SU-DHL-6 (cell line): ENCODE measurements around the gene OGFOD2.

ENCODE experiments used
- H2AFZ ChIP-seq: fragments of 200-600 bp; sonication (generic); 2 replicates; pipeline ENCODE4 v1.6.1; 2014; ENCODE audit warnings: low read depth, mild to moderate bottlenecking, moderate library complexity, mixed read lengths, antibody characterized with exemption, low read length; ENCODE audit not compliant: severe bottlenecking
- H3F3A ChIP-seq: fragments of 200-600 bp; shearing (Covaris generic); 2 replicates; pipeline ENCODE4 v1.6.0; 2016; ENCODE audit warnings: antibody characterized with exemption, mild to moderate bottlenecking; ENCODE audit not compliant: insufficient read depth
- H3K27ac ChIP-seq: fragments of 200-600 bp; sonication (generic); 2 replicates; pipeline ENCODE4 v1.5.1; 2016; ENCODE audit warnings: low read depth, mild to moderate bottlenecking, low read length, moderate library complexity, mixed read lengths
- H3K27me3 ChIP-seq: fragments of 200-600 bp; sonication (generic), shearing (Covaris generic); 2 replicates; pipeline ENCODE4 v1.6.0; 2014; ENCODE audit warnings: mild to moderate bottlenecking, low read length
- H3K36me3 ChIP-seq: fragments of 200-600 bp; sonication (generic); 2 replicates; pipeline ENCODE4 v1.6.1; 2014; ENCODE audit warnings: mild to moderate bottlenecking, low read length, mixed read lengths
- H3K4me2 ChIP-seq: fragments of 300-600, 200-600 bp; shearing (Covaris generic), sonication (generic); 2 replicates; pipeline ENCODE4 v1.6.0; 2014; ENCODE audit warnings: low read length, low read depth, mild to moderate bottlenecking; ENCODE audit not compliant: poor library complexity, severe bottlenecking
- H3K4me3 ChIP-seq: fragments of 200-600 bp; sonication (generic); 2 replicates; pipeline ENCODE4 v1.5.1; 2014; ENCODE audit warnings: antibody characterized with exemption, low read length, mild to moderate bottlenecking, mixed read lengths; ENCODE audit not compliant: insufficient read depth, poor library complexity, severe bottlenecking
- H3K79me2 ChIP-seq: fragments of 200-600 bp; sonication (generic); 2 replicates; pipeline ENCODE4 v1.6.1; 2014; ENCODE audit warnings: mild to moderate bottlenecking, low read length, moderate library complexity; ENCODE audit not compliant: insufficient read depth
- H3K9ac ChIP-seq: fragments of 200-600 bp; sonication (generic); 2 replicates; pipeline ENCODE4 v1.7.0; 2014; ENCODE audit warnings: mild to moderate bottlenecking, low read length
- H3K9me2 ChIP-seq: fragments of 200-600 bp; sonication (generic); replicated peaks from 2 replicates; pipeline ENCODE4 v1.6.1; 2014; ENCODE audit warnings: low read length; ENCODE audit not compliant: insufficient read depth
- H3K9me3 ChIP-seq: fragments of 200-600 bp; sonication (generic); 2 replicates; pipeline ENCODE4 v1.6.1; 2014; ENCODE audit warnings: low read length, mixed read lengths; ENCODE audit not compliant: insufficient read depth
- H4K20me1 ChIP-seq: fragments of 200-600 bp; sonication (generic); 2 replicates; pipeline ENCODE4 v1.6.1; 2014; ENCODE audit warnings: low read depth, mild to moderate bottlenecking, antibody characterized with exemption, low read length, moderate library complexity, mixed read lengths
- EZH2phosphoT487 ChIP-seq: fragments of 200-600 bp; sonication (generic), shearing (Covaris generic); conservative IDR thresholded peaks from 2 replicates; pipeline ENCODE4 v1.6.1; 2018; ENCODE audit warnings: mild to moderate bottlenecking, antibody characterized with exemption, low read length, moderate library complexity, mixed read lengths
- TF ChIP-seq, protein P1 (sequence below): fragments of 200-600 bp; sonication (generic); IDR thresholded peaks from one replicate; pipeline ENCODE4 v1.5.1; 2017; ENCODE audit warnings: antibody characterized with exemption, mild to moderate bottlenecking, low read length, moderate library complexity; ENCODE audit not compliant: insufficient read depth, poor library complexity, severe bottlenecking

The OGFOD2 gene

DNA sequence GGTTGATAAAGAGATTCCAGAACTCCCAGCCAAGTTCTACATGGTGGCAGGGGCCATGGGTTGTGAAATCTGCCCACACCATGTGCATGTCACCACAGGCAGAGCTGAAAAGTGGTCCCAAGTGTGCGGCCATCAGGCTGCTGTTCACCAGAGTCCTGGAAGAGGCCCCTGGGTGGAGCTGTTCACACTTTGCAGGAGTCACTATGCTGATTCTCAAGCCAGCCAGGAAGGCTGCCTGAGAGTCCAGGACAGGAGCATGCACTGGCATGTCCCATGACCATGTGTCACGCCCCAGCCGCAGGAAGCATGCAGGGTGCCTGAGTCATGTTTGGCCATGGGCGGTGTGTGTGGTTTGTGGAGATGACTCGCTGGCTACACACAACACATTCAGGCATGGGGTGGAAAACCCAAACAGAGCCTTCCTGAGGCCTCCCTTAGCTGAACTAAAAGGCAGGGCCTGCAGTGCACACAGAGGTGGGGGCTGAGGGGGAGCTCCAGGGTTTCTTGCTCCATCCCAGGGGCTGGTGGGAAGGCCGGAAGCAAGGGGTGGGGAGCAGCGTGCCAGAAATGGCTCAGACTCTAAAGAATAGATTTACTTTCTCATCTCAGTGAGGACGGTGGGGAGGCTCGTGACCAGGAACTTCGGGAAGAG, 28.2 kb upstream of the OGFOD2 start:
- no peak overlapping the region for H3K27ac ChIP-seq
- no peak overlapping the region for H2AFZ ChIP-seq
- H3K9me3 ChIP-seq = no peaks in the 10 kb centered on the region
- H3K9ac ChIP-seq = no peak overlapping the region
- no peak for TF ChIP-seq EZH2phosphoT487
- TF ChIP-seq, protein P1, sequence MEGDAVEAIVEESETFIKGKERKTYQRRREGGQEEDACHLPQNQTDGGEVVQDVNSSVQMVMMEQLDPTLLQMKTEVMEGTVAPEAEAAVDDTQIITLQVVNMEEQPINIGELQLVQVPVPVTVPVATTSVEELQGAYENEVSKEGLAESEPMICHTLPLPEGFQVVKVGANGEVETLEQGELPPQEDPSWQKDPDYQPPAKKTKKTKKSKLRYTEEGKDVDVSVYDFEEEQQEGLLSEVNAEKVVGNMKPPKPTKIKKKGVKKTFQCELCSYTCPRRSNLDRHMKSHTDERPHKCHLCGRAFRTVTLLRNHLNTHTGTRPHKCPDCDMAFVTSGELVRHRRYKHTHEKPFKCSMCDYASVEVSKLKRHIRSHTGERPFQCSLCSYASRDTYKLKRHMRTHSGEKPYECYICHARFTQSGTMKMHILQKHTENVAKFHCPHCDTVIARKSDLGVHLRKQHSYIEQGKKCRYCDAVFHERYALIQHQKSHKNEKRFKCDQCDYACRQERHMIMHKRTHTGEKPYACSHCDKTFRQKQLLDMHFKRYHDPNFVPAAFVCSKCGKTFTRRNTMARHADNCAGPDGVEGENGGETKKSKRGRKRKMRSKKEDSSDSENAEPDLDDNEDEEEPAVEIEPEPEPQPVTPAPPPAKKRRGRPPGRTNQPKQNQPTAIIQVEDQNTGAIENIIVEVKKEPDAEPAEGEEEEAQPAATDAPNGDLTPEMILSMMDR = no peak
- no peak overlapping the region for H3K4me2 ChIP-seq
- H3K79me2 ChIP-seq = no peaks in the 10 kb centered on the region
- H3K9me2 ChIP-seq = no peaks in the 10 kb centered on the region
- no peaks in the 10 kb centered on the region for H3F3A ChIP-seq
- no peak overlapping the region for H3K4me3 ChIP-seq
- no peaks in the 10 kb centered on the region for H3K27me3 ChIP-seq
- H3K36me3 ChIP-seq = no peaks in the 10 kb centered on the region
- H4K20me1 ChIP-seq = no peaks in the 10 kb centered on the region

DNA sequence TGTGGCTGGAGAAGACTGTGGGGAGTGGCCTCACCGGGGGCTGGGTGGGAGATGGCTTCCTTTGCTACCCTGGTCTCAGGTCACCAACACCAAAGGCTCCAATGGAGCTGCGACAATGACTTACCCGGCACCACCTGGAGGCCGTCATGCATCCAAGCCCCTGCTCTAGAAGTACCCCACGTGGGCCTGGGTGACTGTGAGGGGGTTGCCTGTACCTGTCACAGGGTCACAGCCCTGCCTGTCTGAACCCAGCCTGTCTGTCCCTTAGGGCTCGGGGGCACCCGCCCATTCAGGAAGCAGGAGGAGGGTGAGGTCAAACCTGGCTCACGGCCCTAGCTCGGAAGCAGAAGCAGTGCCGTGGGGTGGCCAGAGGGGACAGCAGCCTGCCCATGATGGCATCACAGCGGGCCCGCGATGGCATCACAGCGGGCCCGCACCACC, 27.7 kb upstream of the OGFOD2 start:
- H3K36me3 ChIP-seq = no peaks in the 10 kb centered on the region
- H3K9me2 ChIP-seq = no peaks in the 10 kb centered on the region
- no peak overlapping the region for H3K27ac ChIP-seq
- no peaks in the 10 kb centered on the region for H3K9me3 ChIP-seq
- no peaks in the 10 kb centered on the region for H4K20me1 ChIP-seq
- H3K79me2 ChIP-seq = no peaks in the 10 kb centered on the region
- no peak overlapping the region for H3K4me3 ChIP-seq
- H3F3A ChIP-seq = no peaks in the 10 kb centered on the region
- no peak overlapping the region for H3K4me2 ChIP-seq
- no peak overlapping the region for H2AFZ ChIP-seq
- TF ChIP-seq EZH2phosphoT487 = no peak
- TF ChIP-seq, protein P1 = no peak
- H3K9ac ChIP-seq = no peak overlapping the region
- no peaks in the 10 kb centered on the region for H3K27me3 ChIP-seq

DNA sequence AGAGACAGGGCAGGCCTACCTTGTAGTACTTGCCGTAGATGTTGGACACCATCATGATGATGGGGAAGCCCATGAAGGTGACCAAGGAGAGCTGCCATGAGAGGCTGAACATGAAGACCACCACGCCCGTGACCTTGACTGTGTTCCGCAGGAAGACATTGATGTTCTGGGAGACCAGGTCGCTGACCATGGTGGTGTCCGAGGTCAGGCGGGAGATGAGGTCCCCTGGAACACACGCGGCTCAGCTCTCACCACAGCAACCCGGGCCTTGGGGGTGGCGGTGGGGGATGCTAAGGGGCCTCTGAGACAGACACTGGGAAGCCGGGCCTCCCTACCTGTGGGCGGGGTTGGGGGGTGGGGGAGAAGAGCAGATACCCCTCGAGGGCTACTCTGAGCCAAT, 26.4 kb upstream of the OGFOD2 start:
- Histone ChIP-seq H3K4me2 (no peak overlapping the region), H3K9me2 (no peaks in the 10 kb centered on the region)

More for the DNA sequence above, 26.4 kb upstream of the OGFOD2 start:
- H4K20me1 ChIP-seq = no peaks in the 10 kb centered on the region
- no peaks in the 10 kb centered on the region for H3K9me3 ChIP-seq
- no peaks in the 10 kb centered on the region for H3F3A ChIP-seq
- H3K27ac ChIP-seq = no peak overlapping the region
- H3K4me3 ChIP-seq = no peak overlapping the region
- H3K9ac ChIP-seq = no peak overlapping the region
- H2AFZ ChIP-seq = no peak overlapping the region
- H3K79me2 ChIP-seq = no peaks in the 10 kb centered on the region
- no peaks in the 10 kb centered on the region for H3K36me3 ChIP-seq
- no peaks in the 10 kb centered on the region for H3K27me3 ChIP-seq
- no peak for TF ChIP-seq EZH2phosphoT487
- TF ChIP-seq, protein P1 = no peak
